Testis (tissue), 3 donors: ENCODE results near the gene ZNF681. TPM values are rescaled to one million over a fixed set of nuclear protein-coding genes. Genes with fewer than 3 reads are reported as not detected.
"Not testable (repeated sequence)": the region's sequence is repeated elsewhere in the genome, so short reads cannot be mapped to it uniquely, and the experiment has no call there.

Experiments
- DNase-seq: peaks from one replicate; pipeline ENCODE4 v3.0.0-alpha.2; 2019
- H3K27ac ChIP-seq, 2 donors: fragments of 200-600 bp; sonication (generic); one replicate each; pipeline ENCODE4 v1.5.1; 2019
- H3K27me3 ChIP-seq: fragments of 200-600 bp; sonication (generic); one replicate; pipeline ENCODE4 v1.5.1; 2019
- H3K36me3 ChIP-seq: fragments of 200-600 bp; sonication (generic); one replicate; pipeline ENCODE4 v1.5.1; 2017; ENCODE audit warnings: low read depth; ENCODE audit errors: missing control alignments
- H3K4me1 ChIP-seq: fragments of 200-600 bp; sonication (generic); one replicate; pipeline ENCODE4 v1.5.1; 2019
- H3K4me3 ChIP-seq, 2 donors: fragments of 200-600 bp; sonication (generic); one replicate each; pipeline ENCODE4 v1.5.1; 2017 to 2019
- H3K9me3 ChIP-seq: fragments of 200-600 bp; sonication (generic); one replicate; pipeline ENCODE4 v1.5.1; 2017
- POLR2A ChIP-seq: fragments of 450-650 bp; IDR thresholded peaks from one replicate; pipeline ENCODE4 v1.6.1; 2017; ENCODE audit warnings: antibody characterized with exemption, mild to moderate bottlenecking, moderate library complexity
- WGBS, 2 donors: methylation state at CpG; one replicate each; pipeline ENCODE4 v1.1.5; 2018; 5-methylcytosine and 5-hydroxymethylcytosine counted together
- intact Hi-C: fragments of 100-400 bp; cut with DNase I; formaldehyde crosslinking; loops from one replicate; pipeline ENCODE4 v1.15.1; 2023; ENCODE audit warnings: low total_unique reads
- polyA plus RNA-seq: library from polyadenylated mRNA; stranded (reverse); fragments of 350-450 nt; fragmentation: Illumina TruSeq; extraction: RNeasy Lipid Tissue Mini Kit (QIAGEN cat#74804); gene quantifications from one replicate; pipeline ENCODE4 v1.2.3, GENCODE V29; 2014; ENCODE audit warnings: low read depth, low replicate concordance; ENCODE audit not compliant: insufficient read depth
- total RNA-seq, 2 donors: library from RNA; depleted of rRNA; stranded (reverse); fragments of >200 nt; gene quantifications; one replicate each; pipeline ENCODE4 v1.2.3, GENCODE V29; 2016
- TF ChIP-seq, protein P1 (sequence below), 3 experiments: fragments of 450-650 bp in 2 of 3; fragments of 200-600 bp in 1 of 3; sonication (generic) in 1 of 3; IDR thresholded peaks; one replicate each; pipeline ENCODE4 v1.5.1; 2016 to 2019; ENCODE audit warnings: antibody characterized with exemption in 3 of 3, mild to moderate bottlenecking in 2 of 3, moderate library complexity in 1 of 3

ZNF681 gene
- total and polyA plus RNA-seq, 3 donors from 2014 or later: 1.1 to 4.5 (median 4.5) TPM

DNA sequence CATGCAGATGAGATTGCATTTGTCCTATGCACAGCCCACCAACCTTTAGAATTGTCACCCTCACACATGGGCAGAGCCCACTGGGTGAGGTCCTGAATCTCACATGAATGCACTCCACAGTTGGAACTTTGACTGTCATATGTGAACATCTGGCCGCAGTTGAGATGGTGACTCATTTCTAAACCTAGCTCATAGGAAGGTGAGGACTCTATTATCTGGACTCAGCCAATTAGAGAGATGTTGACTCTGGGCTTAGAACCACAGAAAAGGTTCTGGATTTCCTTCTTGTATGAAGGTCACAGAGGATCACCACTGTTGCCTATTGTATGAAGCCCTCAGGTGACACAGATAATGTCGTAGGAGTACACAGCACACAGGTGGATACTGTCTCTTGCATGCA, 25.6 kb upstream of the ZNF681 start:
- no peak overlapping the region for H3K27ac ChIP-seq
- intact Hi-C loops: no loop called here
- no peak for DNase-seq
- 41 to 48% methylated on average over 2 of the region's 2 CpGs for WGBS, 2 donors
- TF ChIP-seq, protein P1, sequence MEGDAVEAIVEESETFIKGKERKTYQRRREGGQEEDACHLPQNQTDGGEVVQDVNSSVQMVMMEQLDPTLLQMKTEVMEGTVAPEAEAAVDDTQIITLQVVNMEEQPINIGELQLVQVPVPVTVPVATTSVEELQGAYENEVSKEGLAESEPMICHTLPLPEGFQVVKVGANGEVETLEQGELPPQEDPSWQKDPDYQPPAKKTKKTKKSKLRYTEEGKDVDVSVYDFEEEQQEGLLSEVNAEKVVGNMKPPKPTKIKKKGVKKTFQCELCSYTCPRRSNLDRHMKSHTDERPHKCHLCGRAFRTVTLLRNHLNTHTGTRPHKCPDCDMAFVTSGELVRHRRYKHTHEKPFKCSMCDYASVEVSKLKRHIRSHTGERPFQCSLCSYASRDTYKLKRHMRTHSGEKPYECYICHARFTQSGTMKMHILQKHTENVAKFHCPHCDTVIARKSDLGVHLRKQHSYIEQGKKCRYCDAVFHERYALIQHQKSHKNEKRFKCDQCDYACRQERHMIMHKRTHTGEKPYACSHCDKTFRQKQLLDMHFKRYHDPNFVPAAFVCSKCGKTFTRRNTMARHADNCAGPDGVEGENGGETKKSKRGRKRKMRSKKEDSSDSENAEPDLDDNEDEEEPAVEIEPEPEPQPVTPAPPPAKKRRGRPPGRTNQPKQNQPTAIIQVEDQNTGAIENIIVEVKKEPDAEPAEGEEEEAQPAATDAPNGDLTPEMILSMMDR (IDR thresholded peaks at IDR 0.05): no peak
- TF ChIP-seq POLR2A: no peak
- H3K9me3 ChIP-seq: no peaks in the 10 kb centered on the region
- no peaks in the 10 kb centered on the region for H3K27me3 ChIP-seq
- no peaks in the 10 kb centered on the region for H3K36me3 ChIP-seq
- no peaks in the 10 kb centered on the region for H3K4me1 ChIP-seq
- H3K4me3 ChIP-seq: no peak overlapping the region

DNA sequence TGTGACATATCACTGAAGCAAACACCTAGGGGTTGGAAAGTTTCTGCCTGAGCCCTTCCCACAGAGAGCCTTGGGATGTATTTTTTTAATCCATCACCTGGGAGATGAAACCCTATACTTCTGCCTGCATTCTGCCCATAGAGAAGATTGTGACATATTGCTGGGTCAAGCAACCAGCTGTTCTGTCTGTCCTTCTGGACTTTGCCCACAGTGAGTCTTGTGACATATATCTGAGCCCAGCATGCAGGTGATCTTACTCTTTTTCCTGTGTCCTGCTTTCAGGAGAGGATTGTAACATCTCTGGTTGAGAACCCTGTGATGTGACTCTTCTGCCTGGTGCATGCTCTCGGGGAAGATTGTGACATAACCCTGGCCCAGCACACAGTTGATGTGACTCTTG, 24.9 kb upstream of the ZNF681 start:
- 0% methylated on average over 1 of the region's 1 CpG for WGBS, 2 donors
- TF ChIP-seq POLR2A: no peak
- TF ChIP-seq, protein P1 (IDR thresholded peaks at IDR 0.05): no peak
- DNase-seq: no peak
- intact Hi-C loops: no loop called here
- H3K4me1 ChIP-seq: no peaks in the 10 kb centered on the region
- H3K4me3 ChIP-seq: no peak overlapping the region
- H3K36me3 ChIP-seq: no peaks in the 10 kb centered on the region
- H3K27me3 ChIP-seq: no peaks in the 10 kb centered on the region
- H3K9me3 ChIP-seq: no peaks in the 10 kb centered on the region
- no peak overlapping the region for H3K27ac ChIP-seq

DNA sequence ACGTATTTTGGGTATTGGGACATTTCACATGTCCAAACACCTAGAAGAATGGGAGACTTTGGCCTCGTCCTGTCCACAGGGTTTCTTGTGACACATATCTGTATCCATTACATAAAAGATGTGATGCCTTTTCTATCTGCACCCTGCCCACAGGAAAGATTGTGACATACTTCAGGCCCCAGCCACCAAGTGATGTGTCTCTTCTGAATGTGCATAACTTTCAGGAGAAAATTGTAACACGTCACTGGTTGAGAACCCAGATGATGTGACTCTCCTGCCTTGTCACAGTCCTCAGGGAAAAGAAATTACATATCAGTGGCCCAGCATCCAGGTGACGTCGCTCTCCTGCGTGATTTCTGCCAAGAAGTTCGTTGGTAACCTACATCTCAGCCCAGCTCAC, 21.0 kb upstream of the ZNF681 start:
- no peaks in the 10 kb centered on the region for H3K36me3 ChIP-seq
- H3K27ac ChIP-seq: no peak overlapping the region
- no peaks in the 10 kb centered on the region for H3K27me3 ChIP-seq
- intact Hi-C loops: no loop called here
- 96 to 97% methylated on average over 7 of the region's 7 CpGs for WGBS, 2 donors
- TF ChIP-seq, protein P1 (IDR thresholded peaks at IDR 0.05): no peak
- TF ChIP-seq POLR2A: no peak
- H3K4me3 ChIP-seq: no peak overlapping the region
- no peaks in the 10 kb centered on the region for H3K9me3 ChIP-seq
- no peaks in the 10 kb centered on the region for H3K4me1 ChIP-seq
- DNase-seq: no peak

DNA sequence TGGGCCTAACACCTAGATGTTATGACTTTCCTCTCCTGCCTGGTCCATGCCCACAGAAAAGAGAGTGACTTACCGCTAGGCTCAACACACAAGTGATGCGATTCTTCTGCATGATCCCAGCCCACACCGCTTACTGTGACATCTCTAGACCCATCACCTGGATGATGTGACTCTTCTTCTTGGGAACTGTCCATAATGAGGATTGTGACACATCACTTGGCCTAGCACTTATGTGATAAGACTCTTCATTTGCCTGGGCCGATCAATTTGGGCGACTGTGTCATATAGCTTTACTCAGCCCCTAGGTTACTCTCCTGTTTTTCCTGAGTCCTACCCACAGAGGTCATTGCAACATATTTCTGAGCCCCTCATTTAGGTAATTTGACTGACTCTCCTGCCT, 19.9 kb upstream of the ZNF681 start:
- TF ChIP-seq, protein P1 (IDR thresholded peaks at IDR 0.05): no peak
- no peak for TF ChIP-seq POLR2A
- Histone ChIP-seq H3K4me1 (no peaks in the 10 kb centered on the region), H3K36me3 (no peaks in the 10 kb centered on the region), H3K9me3 (no peaks in the 10 kb centered on the region), H3K27me3 (no peaks in the 10 kb centered on the region), H3K27ac (no peak overlapping the region), H3K4me3 (no peak overlapping the region)
- 98 to 100% methylated on average over 5 of the region's 5 CpGs for WGBS, 2 donors
- intact Hi-C loops: no loop called here
- no peak for DNase-seq

DNA sequence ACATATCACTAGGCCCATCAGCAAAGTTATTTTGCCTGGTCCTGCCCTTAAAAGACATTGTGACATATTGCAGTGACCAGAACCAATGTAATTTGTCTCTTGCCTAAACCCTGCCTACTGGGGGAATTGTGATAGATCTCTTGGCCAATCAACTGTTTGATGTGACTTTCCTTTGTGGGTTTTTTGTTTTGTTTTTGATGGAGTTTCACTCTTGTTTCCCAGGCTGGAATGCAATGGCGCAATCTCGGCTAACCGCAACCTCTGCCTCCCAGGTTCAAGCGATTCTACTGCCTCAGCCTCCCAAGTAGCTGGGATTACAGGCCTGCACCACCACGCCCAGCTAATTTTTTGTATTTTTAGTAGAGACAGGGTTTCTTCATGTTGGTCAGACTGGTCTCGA, 19.3 kb upstream of the ZNF681 start:
- H3K27me3 ChIP-seq, intact Hi-C loops, DNase-seq, H3K36me3 ChIP-seq, H3K9me3 ChIP-seq, H3K4me3 ChIP-seq, H3K27ac ChIP-seq, H3K4me1 ChIP-seq: not testable (repeated sequence)
- 96% methylated on average over 6 of the region's 6 CpGs for WGBS, 2 donors
